LNCaP clone FGC (cell line): ENCODE measurements around the gene SLC39A5.
A peak's percentile ranks its signal among the peaks of the same experiment; 100 is the strongest.

ENCODE experiments used
- DNase-seq: peaks from one replicate; pipeline ENCODE4 v3.0.0-alpha.2; 2011; ENCODE audit warnings: low read depth
- H3K4me3 ChIP-seq: 2 replicates; pipeline ENCODE4 v1.5.1; 2011; ENCODE audit warnings: mild to moderate bottlenecking, low read depth, low read length, control low read depth
- TF ChIP-seq, protein P1 (sequence below): IDR thresholded peaks from 2 replicates; pipeline ENCODE4 v1.5.1; 2012; ENCODE audit warnings: mild to moderate bottlenecking; ENCODE audit not compliant: control insufficient read depth, insufficient read depth; ENCODE audit errors: extremely low read depth

SLC39A5 gene, protein sequence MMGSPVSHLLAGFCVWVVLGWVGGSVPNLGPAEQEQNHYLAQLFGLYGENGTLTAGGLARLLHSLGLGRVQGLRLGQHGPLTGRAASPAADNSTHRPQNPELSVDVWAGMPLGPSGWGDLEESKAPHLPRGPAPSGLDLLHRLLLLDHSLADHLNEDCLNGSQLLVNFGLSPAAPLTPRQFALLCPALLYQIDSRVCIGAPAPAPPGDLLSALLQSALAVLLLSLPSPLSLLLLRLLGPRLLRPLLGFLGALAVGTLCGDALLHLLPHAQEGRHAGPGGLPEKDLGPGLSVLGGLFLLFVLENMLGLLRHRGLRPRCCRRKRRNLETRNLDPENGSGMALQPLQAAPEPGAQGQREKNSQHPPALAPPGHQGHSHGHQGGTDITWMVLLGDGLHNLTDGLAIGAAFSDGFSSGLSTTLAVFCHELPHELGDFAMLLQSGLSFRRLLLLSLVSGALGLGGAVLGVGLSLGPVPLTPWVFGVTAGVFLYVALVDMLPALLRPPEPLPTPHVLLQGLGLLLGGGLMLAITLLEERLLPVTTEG

DNA sequence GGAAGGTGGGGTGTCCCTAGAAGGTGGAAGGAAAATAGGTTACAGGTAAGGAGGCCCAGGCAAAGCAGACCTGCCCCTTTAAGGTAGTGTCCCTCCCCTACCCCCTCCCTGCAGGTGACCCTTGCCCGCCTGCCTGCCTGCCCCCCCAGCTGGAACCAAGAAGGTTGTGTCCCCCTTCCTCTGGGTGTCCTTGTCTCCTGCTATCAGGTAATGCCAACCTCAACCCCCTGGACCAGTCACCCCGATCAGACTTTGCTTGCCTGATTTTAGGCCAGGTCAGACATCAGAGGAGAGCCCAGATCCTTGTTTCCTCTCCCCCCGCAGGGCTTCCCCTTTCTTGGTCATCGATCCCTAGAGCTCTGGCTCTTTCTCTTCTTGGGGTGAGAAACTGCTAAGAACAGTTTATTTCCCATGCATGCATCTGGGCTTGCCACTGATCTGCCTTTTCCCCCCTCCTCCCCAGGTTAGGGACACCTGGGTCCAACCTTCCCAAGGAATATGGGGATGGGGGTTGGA lies at the start of gene SLC39A5:
Gene SLC39A5, plus strand, starts transcription at position 136 of the 516 bp plus-strand sequence. CDS start 1,224 bp downstream, outside the sequence.
- no peak within 1 kb of the TSS for H3K4me3 ChIP-seq
- no peak for DNase-seq
- TF ChIP-seq, protein P1, sequence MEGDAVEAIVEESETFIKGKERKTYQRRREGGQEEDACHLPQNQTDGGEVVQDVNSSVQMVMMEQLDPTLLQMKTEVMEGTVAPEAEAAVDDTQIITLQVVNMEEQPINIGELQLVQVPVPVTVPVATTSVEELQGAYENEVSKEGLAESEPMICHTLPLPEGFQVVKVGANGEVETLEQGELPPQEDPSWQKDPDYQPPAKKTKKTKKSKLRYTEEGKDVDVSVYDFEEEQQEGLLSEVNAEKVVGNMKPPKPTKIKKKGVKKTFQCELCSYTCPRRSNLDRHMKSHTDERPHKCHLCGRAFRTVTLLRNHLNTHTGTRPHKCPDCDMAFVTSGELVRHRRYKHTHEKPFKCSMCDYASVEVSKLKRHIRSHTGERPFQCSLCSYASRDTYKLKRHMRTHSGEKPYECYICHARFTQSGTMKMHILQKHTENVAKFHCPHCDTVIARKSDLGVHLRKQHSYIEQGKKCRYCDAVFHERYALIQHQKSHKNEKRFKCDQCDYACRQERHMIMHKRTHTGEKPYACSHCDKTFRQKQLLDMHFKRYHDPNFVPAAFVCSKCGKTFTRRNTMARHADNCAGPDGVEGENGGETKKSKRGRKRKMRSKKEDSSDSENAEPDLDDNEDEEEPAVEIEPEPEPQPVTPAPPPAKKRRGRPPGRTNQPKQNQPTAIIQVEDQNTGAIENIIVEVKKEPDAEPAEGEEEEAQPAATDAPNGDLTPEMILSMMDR = no peak

DNA sequence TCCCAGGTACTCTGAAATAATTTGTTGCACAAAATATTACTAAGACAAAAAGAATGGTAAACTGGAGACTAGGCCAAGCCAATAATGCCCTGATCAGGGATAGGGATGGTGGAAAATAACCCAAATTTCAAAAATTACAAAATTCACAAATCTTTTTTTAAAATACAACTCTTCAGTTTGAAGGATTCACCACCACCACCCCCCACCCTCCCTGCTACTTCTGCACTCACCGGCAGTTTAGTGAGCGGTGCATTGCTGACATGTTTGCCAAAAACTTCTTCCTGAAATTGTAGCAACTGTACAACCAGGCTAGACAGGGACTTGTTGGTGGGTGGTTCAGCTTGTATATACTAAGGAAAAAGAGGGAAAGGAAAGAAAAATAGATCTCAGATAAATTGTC lies 42.9 kb upstream of the SLC39A5 start:
- no peak for DNase-seq
- TF ChIP-seq, protein P1 = no peak
- H3K4me3 ChIP-seq = no peak overlapping the region

DNA sequence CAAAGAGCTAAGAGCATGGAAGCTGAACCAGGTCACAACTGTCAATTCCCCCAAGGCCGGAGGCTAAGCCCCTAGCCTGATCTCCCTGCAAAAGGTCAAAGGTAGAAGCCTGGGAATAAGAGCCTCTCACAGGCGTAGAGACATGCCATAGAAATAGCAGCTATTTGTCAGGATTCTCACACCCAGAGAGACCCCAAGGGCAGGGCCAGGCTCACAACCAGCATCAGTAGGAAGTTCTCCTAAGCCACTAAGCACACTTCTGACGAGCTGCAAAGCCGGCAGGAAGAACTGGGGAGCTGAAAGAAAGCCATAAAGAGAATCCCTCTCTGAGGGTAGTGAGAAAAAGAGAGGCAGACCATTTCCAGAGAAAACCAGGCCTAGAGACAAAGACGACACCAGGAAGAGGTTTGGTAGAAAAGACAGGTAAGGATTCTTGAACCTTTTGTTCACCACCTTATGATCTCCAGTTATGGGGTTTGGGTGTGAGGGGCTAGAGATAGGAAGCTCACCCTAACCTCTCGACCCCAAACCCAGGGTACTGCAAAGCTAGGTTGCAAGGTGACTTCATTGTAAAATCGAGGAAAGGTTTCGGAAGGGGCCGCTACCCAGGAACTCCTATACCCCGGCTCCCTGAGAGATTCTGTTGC lies 41.6 kb upstream of the SLC39A5 start:
- TF ChIP-seq, protein P1 = no peak
- peak overlapping the region; percentile 85 for H3K4me3 ChIP-seq
- no peak for DNase-seq

DNA sequence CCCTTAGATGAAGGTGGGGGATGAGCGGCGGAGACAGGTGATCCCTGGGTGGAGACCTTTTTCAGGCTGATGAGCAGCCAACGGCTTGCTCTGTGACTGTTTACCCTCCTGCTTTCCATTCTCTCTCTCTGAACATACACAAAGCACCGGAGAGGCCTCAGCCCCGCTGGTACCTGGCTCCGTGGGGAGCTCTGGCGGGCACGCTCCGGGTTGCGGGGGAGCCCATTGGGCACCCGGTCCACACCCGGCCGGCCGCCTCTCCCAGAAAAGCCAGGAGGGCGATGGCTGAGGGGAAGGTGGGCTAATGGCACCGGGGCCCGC lies 41.1 kb upstream of the SLC39A5 start:
- H3K4me3 ChIP-seq = peak overlapping the region; percentile 85
- no peak for DNase-seq
- TF ChIP-seq, protein P1 = no peak

DNA sequence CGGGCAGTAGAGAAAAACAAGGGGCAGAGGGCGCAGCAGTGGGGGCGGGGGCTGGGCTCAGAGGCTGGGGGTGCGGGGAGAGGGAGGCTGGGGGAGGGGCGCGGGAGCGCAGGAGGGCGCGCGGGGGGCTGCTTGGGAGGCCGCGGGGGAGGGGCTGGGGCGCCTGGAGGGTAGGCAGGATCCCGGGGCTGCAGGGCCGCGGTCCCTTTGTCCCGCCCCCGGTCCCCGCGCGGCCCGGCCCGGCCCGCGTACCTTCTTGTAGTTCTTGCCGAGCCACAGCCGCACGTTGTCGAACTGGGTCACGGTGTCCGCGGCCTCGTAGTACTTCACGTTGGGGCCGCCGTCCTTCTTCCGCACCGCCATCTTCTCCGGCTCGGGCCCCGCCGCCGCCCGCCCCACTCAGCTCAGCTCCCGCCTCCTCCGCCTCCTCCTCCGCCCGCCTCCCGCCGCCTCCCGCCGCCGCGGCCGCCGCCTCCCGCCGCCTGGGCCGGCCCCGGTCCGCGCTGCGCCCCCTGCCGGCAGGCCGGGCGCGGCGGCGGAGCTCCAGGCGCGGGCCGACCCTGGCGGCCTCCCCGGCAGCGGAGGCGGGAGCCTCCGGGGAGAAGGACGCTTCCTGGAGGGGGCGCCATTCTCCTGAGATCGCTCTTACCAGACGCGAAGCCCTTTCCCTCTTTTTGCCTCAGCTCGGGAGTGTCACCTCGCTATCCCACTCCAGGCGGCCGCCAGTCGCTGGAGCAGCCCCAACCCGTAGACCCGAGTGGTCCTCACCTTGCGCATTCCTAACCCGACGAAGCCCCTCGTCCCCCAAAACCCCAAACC lies 40.5 kb upstream of the SLC39A5 start, which contains the start of gene SMARCC2:
Gene SMARCC2, minus strand, starts transcription at position 385 of the 819 bp plus-strand sequence. Its CDS starts 22 bp downstream, at position 363.
- peak within 1 kb of the TSS; percentile 85 for H3K4me3 ChIP-seq
- DNase-seq = peak; percentile 50
- TF ChIP-seq, protein P1 = peak; percentile 87

DNA sequence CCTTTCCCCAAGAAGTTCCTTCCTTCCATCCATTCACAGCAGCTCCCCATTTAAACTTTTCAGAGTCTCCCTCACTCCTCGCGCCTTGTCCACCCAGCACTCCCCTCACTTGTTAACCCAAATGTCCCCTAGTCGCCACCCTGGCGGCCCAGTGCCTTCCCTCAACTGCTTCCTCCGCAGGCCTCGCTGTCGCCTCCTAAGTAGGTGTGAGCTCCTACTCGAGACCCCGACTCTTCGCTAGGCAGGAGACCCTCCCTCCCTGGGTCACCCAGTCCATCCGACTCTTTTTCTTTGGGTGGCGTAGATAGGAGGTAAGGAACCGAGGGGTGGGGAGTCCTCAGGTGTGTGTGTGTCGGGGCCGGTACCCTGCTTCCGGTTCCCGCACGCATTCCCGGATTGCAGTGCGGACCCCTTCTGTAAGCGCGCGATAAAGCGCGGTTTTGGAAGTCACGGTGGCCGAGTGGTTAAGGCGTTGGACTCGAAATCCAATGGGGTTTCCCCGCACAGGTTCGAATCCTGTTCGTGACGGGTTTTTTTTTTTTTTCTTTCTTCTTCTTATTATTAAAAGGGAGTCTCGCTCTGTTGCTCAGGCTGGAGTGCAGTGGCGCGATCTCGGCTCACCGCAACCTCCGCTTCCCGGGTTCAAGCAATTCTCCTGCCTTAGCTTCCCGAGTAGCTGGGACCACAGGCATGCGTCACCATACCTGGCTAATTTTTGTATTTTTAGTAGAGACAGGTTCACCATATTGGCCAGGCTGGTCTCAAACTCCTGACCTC lies 39.7 kb upstream of the SLC39A5 start:
- DNase-seq = peak; percentile 53
- TF ChIP-seq, protein P1 = no peak

More for the DNA sequence above, 39.7 kb upstream of the SLC39A5 start:
- H3K4me3 ChIP-seq = peak overlapping the region; percentile 74
